ENCODE measurements around the gene UNG.

The UNG gene

GRCh38 chr12:109056891-109057290, 40.5 kb upstream of the UNG start:
- TF ChIP-seq CTCF (conservative IDR thresholded peaks at IDR 0.05; ENCODE audit: low read length) = no peak
- no peak overlapping the region for H3K4me3 ChIP-seq (ENCODE audit: low read length)
- no peak for DNase-seq (ENCODE audit: low read depth)

GRCh38 chr12:109057376-109057775, 40.0 kb upstream of the UNG start:
- TF ChIP-seq CTCF (conservative IDR thresholded peaks at IDR 0.05; ENCODE audit: low read length) = no peak
- no peak for DNase-seq (ENCODE audit: low read depth)
- no peak overlapping the region for H3K4me3 ChIP-seq (ENCODE audit: low read length)

- no peak for DNase-seq (ENCODE audit: low read depth)
- TF ChIP-seq CTCF (conservative IDR thresholded peaks at IDR 0.05; ENCODE audit: low read length) = no peak
- H3K4me3 ChIP-seq (ENCODE audit: low read length) = no peak overlapping the region
Observed at GRCh38 chr12:109058773-109059172, 38.6 kb upstream of the UNG start.

GRCh38 chr12:109064143-109064542, 33.3 kb upstream of the UNG start:
- no peak for TF ChIP-seq CTCF (conservative IDR thresholded peaks at IDR 0.05; ENCODE audit: low read length)
- no peak for DNase-seq (ENCODE audit: low read depth)
- no peak overlapping the region for H3K4me3 ChIP-seq (ENCODE audit: low read length)

GRCh38 chr12:109065154-109065852, 32.1 kb upstream of the UNG start:
- DNase-seq (ENCODE audit: low read depth) = no peak
- no peak overlapping the region for H3K4me3 ChIP-seq (ENCODE audit: low read length)
- no peak for TF ChIP-seq CTCF (conservative IDR thresholded peaks at IDR 0.05; ENCODE audit: low read length)

- no peak for TF ChIP-seq CTCF (conservative IDR thresholded peaks at IDR 0.05; ENCODE audit: low read length)
- no peak for DNase-seq (ENCODE audit: low read depth)
- no peak overlapping the region for H3K4me3 ChIP-seq (ENCODE audit: low read length)
Observed at GRCh38 chr12:109065853-109066193, 31.6 kb upstream of the UNG start.

Measured in AG10803 (cell line).